ENCODE results near the gene FBXL17.

FBXL17 gene

DNA sequence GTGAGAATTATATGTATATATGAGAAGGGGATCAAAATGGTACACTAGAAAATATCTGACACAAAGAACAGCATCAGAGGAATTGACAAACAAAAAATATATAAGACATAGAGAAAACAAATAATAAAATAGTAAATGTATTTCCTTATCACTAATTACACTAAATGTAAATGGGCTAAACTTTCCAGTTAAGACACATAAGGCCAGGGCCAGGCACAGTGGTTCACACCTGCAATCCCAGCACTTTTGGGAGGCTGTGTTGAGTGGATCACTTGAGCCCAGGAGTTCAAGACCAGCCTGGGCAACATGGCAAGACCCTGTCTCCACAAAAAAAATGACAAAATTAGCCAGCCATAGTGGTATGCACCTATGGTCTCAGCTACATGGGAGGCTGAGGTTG, 8.5 kb downstream of the FBXL17 start:
- no peak for DNase-seq (ENCODE audit: low read depth)

DNA sequence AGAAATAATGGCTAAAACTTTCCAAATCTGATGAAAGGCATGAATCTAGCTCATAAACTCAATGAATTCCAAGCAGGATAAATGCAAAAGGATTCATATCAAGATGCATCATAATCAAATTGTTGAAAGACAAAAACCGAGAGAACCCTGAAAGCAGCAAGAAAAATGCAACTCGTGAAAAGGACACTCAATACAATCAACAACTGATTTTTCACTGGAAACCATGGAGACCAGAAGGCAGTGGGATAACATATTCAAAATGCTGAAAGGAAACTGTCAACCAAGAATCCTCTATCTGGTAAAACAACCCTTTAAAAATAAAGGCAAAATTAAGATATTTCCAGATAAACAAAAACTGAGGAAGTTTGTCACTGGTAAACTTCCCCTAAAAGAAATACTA, 9.5 kb downstream of the FBXL17 start:
- no peak for DNase-seq (ENCODE audit: low read depth)

DNA sequence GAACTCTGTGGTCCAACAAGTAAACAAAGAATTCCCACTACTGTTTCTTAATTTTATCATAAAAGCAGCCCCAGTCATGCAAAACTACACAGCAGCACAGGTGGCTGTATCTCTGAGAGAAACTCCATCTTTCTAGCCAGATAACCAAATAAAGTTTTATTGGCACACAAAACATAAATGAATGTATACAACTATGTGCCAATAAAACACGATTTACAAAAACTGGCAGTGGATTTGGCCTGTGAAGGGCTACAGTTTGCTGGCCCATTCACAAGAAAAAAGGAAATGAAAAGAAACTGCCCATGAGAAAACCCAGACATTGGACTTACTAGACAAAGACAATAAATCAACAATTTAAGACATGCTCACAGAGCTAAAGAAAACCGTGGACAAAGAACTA, 10.6 kb downstream of the FBXL17 start:
- DNase-seq (ENCODE audit: low read depth): no peak

DNA sequence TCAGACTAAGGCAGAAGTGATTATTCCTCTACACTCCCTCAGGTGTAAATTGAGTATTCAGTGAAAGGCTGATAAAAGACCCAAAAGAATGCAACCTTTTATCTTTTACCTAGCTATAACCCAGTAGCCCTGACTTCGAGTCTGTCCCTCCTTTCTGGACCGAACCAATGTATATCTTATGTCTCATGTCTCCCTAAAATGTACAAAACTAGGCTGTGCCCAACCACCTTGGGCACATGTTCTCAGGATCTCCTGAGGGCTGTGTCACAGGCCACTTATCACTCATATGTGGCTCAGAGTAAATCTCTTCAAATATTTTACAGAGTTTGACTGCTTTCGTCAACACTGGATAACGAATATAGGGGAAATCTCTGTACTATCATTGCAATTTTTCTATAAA, 12.7 kb downstream of the FBXL17 start:
- no peak for DNase-seq (ENCODE audit: low read depth)

DNA sequence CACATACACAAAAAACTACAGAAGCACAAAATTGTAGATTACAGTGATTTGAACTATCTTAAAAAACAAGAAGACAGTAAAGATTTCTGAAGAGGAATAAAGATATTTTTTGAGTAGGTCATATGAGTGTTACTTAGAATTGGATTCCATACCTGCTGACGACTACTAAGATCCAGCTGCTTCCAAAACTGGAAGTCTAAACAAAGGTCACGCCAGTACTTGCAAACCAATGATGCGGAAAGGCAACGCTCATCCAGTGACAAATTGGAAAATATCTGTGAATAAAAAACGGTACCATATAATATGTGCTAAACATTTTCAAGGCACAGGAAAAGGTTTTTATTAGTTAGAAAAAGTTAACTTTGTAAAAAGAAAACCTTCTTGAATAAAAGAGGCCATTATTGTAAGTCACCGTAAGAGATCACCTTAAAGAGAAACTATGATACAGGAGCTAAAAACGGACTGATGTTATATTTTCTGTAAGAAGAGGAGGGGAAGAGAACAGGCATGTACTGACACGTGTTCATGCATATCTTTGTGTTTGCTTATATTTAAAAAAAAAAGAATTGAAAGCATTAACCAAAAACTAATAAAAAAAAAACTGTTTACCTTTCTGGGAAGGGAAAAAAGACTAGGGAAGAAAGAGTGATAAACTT, 14.1 kb downstream of the FBXL17 start:
- DNase-seq (ENCODE audit: low read depth): no peak

DNA sequence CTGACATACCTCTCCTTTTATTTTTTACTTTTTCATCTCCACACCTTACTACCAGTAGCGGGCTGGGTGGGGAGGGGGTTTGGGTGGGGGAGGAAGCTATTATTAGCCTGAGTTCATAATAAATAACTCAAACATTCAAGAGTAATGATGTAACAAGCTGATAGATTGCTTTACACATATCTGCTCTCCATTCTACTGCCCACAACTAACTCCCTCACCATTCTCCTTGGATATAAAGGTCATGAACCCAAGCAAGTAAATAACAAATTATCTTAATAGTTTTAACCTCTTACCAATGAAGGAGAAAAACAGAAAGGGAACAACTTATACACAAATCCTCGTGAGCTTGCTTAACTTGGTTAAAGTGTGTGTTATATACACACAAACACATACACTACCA, 15.4 kb downstream of the FBXL17 start:
- DNase-seq (ENCODE audit: low read depth): no peak

DNA sequence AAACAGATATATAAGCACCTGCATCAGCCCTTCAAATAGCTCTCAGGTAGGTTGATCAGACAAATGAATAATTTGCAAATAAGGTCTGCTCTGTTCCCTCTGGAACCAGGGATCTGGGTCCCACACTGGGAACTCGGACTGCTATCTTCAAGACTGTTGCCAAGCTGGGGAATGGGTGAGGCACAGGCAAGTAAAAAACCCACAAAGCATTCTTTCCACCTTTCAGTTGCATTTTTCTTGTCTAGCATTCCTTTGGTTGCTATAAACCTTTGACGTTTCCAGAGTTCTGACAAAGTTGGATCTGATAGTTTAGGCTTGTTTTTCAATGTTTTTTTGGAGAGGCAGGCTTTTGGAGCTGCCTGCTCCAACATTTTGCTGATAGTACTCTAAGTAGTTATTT, 20.1 kb downstream of the FBXL17 start:
- no peak for DNase-seq (ENCODE audit: low read depth)

DNA sequence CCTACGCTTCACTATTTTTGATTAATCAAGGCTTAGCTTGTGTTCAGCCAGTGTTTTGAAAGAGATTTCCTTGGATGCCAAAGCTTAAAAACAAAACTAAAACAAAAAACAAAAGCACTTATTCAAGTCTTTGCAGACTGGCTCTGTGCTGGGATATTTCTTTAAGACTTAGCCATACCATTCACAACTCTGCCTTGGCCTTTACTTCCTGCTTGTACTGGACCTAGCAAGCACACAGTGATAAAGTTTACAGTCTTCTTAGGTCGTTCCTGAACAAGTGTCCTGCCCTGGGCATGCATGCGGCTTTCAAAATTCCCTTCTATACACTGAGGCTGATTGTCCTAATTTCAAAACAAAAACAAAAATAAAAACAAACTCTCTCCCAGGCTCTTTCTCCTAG, 20.7 kb downstream of the FBXL17 start:
- no peak for DNase-seq (ENCODE audit: low read depth)

DNA sequence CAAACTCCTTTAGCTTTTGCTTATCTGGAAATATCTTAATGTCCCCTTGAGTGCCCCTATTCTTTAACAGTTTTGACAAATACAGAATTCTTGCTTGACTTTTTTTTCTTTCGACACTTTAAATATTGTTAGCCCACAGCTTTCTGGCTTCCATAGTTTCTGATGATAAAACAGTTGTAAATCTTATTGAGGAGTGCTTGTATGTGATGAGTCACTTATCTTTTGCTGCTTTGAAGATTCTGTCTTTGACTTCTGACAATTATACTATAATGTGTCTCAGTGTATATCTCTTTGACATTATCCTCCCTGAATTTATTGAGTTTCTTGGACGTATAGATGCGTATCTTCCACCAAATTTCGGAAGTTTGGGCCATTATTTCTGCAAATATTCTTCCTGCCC, 21.6 kb downstream of the FBXL17 start:
- DNase-seq (ENCODE audit: low read depth): no peak

DNA sequence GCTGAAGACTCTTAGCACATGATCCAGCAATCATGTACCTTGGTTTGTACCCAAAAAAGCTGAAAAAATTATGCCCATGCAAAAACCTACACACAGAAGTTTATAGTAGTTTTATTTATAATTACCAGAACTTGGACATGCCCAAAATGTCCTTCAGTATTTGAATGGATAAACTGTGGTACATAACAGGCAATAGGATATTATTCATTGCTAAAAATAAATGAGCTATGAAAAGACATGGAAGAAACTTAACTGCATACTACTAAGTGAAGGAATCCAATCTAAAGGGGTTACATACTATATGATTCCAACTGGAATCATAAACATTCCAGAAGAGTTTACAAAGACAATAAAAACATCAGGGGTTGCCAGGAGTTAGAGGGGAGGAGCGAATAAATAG, 25.6 kb downstream of the FBXL17 start:
- no peak for DNase-seq (ENCODE audit: low read depth)

DNA sequence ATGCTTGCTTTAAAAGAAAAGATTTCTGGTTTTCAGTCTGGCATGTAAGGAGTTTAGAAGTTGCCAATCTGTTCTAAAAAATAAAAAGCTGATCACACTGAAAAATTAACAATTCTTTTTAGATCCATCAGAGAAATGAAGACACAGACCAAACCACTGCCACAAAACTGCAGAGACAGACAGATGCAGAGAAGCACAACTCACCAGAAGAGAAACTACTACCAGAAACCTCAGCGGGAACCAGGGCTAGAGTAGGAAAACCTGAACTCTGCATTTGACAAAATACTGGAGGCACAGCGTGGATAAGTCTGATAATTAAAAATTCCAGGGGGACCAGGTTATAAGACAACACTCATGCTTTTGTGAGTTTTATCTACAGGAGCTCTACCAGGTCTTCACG, 28.8 kb downstream of the FBXL17 start:
- no peak for DNase-seq (ENCODE audit: low read depth)

DNA sequence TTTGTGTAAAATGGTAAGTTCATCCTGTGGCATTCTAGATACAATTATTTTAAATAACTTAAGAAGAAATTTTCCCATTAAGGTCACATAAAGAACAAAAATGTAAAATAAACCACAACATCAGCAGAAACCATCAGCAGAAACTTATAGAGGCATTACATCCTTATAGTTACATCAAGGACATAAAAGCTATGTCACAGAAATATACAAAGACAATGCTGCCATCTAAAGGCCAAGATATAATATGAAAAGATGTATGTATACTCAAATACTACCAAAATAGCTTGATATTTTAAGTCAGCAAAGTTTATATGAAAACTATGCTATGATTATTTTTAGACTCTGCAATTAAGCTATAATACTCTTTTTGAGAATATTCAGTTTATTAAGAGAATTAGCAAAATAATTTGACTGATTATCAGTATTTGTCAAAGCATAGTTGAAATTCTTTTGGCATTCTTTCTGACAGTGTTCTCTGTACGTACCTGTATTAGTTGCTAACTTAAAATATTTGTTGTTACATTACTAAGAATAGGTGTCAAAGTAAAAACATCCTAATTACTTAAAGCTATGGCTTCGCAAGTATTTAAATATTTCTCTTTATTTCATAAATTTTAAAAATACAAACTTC, 36.2 kb downstream of the FBXL17 start:
- no peak for DNase-seq (ENCODE audit: low read depth)

DNA sequence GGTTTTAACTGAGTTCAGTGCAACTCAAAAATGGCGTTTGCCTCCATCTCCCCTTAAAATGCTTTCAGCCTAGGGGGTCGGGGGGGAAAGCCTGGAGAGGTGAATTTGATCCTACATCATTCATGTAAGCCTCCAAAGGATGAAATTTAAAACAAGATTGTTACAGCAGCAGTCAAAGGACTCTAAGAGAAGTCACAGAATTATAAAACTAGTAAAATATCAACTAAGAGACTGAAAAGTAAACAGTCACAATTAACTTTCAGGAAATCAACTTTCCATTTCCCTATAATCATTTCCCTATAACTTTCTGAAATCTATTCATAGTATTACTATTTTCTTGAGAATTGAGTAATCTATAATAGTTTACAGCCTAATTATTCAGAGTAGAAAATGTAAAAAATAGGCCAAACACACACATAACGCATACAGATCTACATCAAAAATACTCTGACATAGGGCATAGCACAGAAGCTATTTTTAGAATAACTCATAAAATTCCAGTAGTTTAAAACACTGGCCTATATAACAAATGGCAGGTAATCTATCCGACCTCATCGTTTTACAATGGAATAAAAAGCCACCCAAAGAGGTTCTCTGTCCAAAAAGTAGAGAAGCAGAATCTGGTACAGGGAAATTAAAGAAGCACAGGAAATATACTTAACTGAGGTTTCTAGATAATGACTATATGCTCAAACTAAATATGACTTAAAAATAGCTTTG, 37.6 kb downstream of the FBXL17 start:
- no peak for DNase-seq (ENCODE audit: low read depth)

DNA sequence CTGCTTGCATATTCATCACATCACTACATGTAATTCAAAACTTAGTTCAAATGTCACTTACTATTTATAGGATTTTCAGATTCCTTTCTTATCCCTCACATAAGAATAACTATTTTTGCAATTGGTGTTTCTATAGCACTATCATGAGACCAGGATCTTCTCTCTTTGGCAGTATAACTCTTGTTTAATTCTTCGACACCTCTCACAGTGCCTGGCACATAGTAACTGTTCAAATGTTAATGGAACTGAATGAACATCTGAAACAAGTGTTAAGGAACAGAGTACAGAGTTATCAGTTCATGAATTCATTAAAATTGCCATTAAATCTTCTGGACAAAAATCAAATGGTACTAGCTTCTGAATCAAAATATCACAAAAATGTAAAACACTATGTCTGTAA, 40.0 kb downstream of the FBXL17 start:
- no peak for DNase-seq (ENCODE audit: low read depth)

DNA sequence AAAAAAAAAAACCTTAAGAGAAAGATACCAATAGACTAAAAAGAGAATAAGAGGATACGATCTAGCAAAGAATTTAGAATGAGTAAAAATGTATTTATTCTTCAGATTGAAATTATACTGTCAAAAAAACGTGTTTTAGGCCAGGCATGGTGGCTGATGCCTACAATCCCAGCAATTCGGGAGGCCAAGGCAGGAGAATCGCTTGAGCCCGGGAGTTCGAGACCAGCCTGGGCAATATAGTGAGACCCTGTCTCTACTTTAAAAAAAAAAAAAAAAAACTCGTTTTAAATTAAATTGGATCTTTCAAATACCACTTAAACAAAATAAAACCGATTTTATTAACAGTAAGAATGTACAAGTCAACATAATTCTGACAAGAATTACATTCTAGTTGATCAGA, 41.8 kb downstream of the FBXL17 start:
- DNase-seq (ENCODE audit: low read depth): no peak

DNA sequence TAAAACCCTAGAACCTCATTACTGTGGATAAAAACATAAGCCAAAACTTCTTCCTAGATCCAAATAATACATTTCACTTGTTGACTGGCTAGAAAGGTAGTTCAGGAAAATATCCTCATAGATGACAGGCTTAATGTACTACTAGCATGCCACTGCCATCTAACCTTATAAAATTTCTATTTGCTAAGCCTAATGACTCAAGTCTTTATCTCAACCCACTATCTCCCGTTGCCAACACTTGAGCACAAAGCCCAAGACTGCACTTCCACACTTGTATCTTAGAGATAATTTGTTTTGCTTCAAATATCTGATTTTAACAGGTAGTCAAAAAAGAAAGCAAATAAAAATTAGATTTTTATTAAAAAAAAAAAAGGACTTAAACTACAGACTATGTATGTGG, 42.7 kb downstream of the FBXL17 start:
- no peak for DNase-seq (ENCODE audit: low read depth)

DNA sequence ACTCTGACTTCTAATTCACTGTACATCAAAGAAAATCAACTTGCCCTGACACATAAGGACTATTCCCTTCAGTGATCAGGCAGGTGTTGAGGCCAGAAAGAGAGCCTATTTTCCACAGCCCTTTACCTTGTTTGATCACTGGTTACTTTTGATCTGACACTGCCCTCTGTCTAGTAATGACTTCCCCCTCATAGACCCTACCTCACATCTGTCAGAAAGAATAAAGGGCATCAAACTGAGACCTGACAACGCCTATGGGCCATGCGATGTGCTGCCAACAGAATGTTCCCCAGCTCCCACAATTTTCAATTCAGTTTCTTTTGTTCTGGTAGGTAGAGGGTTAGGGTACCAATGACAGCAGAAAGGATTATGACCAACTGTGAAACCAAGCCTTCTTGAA, 47.7 kb downstream of the FBXL17 start:
- no peak for DNase-seq (ENCODE audit: low read depth)

DNA sequence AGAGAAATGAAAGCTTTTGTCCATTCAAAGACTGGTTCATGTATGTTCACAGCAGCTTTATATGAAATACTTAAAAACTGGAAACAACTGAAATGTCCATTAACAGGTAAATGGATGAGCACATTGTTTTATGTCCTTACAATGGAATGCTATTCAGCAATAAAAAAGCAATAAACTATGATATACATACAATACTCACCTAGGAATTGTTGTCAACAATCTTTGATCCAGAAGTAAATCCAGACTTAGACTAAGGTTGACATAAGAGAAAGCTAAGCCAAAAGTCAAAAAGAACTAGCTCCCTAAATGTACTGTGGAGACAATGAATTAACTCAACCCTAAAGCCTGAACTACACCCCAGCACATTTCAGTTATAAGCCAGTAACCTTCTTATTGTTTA, 54.9 kb downstream of the FBXL17 start:
- no peak for DNase-seq (ENCODE audit: low read depth)

DNA sequence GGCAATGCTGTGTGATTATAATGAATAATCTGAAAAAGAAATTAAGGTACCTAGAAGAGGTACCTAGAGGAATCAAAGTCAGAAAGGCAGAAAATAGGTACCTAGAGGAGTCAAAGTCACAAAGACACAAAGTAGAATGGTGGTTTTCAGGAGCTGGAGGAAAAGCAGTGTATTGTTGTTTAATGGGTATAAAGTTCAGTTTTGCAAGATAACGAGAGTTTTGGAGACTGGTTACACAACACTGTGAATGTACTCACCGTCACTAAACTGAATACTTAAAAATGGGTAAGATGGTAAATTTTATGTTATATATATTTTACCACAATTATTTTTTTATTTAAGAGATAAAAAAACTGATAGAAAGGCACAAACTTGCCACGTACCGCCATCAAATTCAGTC, 57.0 kb downstream of the FBXL17 start:
- no peak for DNase-seq (ENCODE audit: low read depth)

DNA sequence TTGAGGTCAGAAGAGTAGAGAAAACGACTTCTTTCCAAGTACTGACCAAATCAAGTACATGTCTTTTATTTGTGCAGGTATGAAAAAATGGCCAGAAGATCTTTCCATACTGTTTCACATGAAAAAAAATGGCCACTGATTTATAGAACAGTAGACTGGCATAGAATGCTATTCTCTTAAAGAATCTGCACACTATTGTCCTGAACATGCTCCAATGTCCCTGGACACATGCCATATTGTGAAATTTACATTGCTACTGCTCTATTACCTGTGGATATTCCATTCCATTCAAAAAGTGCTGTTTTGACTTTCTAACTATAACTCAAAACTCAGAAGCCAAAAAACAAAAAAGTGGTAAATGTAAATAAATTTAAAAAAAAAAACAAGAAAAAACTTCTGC, 60.6 kb downstream of the FBXL17 start:
- no peak for DNase-seq (ENCODE audit: low read depth)

DNA sequence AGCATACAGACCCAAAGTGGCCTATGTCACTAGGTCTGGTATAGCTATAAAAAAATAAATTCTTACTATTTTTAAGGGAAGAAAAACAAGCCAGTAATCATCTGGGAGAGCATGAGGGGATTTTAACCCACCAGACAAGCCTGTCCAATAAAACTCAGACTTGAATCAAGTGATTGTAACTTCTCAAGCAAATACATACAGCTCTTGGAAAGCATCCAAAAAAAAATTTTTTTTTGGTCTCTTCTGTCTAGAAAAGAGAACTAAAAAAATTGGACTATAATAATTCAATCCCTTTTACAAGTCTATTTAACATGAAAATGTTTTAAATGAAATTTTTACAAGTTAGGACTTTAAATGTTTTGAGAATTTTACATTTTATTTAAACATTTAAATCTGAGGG, 61.7 kb downstream of the FBXL17 start:
- DNase-seq (ENCODE audit: low read depth): no peak

DNA sequence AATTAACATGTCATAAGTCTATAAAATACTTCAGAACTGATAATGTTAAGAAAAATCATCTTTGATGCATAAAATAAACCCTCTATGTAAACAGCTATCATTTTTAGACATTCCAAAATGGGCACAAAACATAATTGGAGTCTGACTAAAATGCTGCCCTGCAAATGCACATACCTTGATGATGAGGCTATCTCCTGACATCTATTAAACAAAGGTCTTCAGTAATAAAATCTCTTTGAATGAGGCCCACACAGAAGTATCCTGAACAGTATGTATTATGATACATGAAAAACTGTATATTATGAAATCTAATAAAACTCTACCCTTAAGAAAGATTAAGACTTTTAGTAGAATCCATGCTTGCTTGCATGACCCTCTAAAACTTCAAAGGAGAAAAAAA, 66.1 kb downstream of the FBXL17 start:
- no peak for DNase-seq (ENCODE audit: low read depth)

DNA sequence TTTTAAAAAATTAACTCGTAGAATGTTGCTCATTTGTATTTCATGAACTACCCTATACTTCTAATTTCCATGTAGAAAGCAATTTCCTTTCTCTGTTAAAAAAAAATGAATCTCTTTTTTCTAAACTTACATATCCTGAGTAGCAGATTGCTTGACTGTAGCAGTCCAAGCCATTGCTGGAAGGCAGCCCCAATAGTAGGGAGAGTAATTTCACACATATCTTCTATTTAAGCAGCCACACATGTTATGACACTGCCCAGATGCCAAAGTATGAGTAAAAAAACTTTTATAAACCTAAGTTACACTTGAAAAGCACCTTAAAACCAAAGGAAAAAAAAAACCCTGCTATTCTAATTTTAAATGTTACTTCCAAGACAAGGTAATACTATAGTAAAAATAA, 69.6 kb downstream of the FBXL17 start:
- DNase-seq (ENCODE audit: low read depth): no peak

DNA sequence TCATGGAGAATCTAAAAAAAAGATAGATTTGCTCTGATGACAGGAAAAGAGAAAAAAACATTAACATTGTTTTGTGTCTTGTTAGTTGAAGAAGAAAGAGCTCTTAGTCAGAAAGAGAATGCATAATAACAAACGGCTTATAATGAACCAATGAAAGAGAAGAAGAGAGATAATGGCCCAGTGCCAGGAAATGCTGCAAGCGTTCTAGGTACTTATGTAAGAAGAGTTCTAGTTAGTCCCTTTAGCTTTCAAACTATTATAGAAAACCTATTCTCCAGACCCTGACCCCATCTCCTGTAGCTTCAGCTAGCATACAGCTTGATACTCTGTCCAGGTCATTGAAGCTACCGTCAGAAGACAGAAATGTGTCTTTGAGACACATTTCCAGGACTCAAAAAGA, 70.2 kb downstream of the FBXL17 start:
- no peak for DNase-seq (ENCODE audit: low read depth)
